K562 (cell line): ENCODE results near the gene ZNF106.

Source experiments
- BRF2 ChIP-seq: IDR thresholded peaks from 3 replicates; pipeline ENCODE4 v1.6.1; 2011; ENCODE audit warnings: borderline replicate concordance, mild to moderate bottlenecking; ENCODE audit not compliant: insufficient read length, insufficient read depth
- CHD1 ChIP-seq: fragments of 200-600 bp; sonication (generic); IDR thresholded peaks from one replicate; pipeline ENCODE4 v1.6.1; 2012; ENCODE audit warnings: mild to moderate bottlenecking, moderate library complexity, low read length, inconsistent platforms
- JUNB ChIP-seq: fragments of 450-650 bp; formaldehyde crosslinking; conservative IDR thresholded peaks from 2 replicates; pipeline ENCODE4 v1.4.0; 2020; ENCODE audit warnings: mild to moderate bottlenecking
- POLR2A ChIP-seq: fragments of 450-650 bp; conservative IDR thresholded peaks from 2 replicates; pipeline ENCODE4 v1.6.1; 2016

- TF ChIP-seq BRF2 (no peak), JUNB (CRISPR knock-in tag) (no peak), CHD1 (no peak), POLR2A (no peak)
Observed at GRCh38 chr15:42419369-42419768, 71.6 kb downstream of the ZNF106 start.
